PFSK-1 (cell line): ENCODE data around the gene DNAH6.

Source experiments
- FOXP2 ChIP-seq: optimal IDR thresholded peaks from 2 replicates; pipeline ENCODE3; 2011; ENCODE audit warnings: borderline replicate concordance, control low read depth, inconsistent platforms; ENCODE audit not compliant: insufficient read depth; ENCODE audit errors: extremely low read length, extremely low read depth
- POLR2AphosphoS5 ChIP-seq: IDR thresholded peaks from 2 replicates; pipeline ENCODE4 v1.6.1; 2012; ENCODE audit warnings: low read depth, mild to moderate bottlenecking, control low read depth, low read length, moderate library complexity
- SIN3A ChIP-seq: IDR thresholded peaks from 2 replicates; pipeline ENCODE4 v1.6.1; 2012; ENCODE audit warnings: mild to moderate bottlenecking, low read length, moderate library complexity, borderline replicate concordance; ENCODE audit not compliant: insufficient read depth
- TAF1 ChIP-seq: IDR thresholded peaks from 2 replicates; pipeline ENCODE4 v1.6.1; 2012; ENCODE audit warnings: low read length, control low read depth, borderline replicate concordance; ENCODE audit not compliant: insufficient read depth
- TF ChIP-seq, protein P1 (sequence below), 2 experiments: IDR thresholded peaks; 2 replicates each; pipeline versions ENCODE4 v1.6.1 to v1.8.0; 2011 to 2012; ENCODE audit warnings: low read depth in 2 of 2, low read length in 2 of 2, control low read depth in 1 of 2, inconsistent platforms in 1 of 2, mild to moderate bottlenecking in 1 of 2, moderate library complexity in 1 of 2; ENCODE audit not compliant: insufficient read depth in 1 of 2

Gene DNAH6

GRCh38 chr2:84811839-84812431 lies 295.6 kb downstream of the DNAH6 start:
- no peak for TF ChIP-seq POLR2AphosphoS5
- TF ChIP-seq, protein P1, sequence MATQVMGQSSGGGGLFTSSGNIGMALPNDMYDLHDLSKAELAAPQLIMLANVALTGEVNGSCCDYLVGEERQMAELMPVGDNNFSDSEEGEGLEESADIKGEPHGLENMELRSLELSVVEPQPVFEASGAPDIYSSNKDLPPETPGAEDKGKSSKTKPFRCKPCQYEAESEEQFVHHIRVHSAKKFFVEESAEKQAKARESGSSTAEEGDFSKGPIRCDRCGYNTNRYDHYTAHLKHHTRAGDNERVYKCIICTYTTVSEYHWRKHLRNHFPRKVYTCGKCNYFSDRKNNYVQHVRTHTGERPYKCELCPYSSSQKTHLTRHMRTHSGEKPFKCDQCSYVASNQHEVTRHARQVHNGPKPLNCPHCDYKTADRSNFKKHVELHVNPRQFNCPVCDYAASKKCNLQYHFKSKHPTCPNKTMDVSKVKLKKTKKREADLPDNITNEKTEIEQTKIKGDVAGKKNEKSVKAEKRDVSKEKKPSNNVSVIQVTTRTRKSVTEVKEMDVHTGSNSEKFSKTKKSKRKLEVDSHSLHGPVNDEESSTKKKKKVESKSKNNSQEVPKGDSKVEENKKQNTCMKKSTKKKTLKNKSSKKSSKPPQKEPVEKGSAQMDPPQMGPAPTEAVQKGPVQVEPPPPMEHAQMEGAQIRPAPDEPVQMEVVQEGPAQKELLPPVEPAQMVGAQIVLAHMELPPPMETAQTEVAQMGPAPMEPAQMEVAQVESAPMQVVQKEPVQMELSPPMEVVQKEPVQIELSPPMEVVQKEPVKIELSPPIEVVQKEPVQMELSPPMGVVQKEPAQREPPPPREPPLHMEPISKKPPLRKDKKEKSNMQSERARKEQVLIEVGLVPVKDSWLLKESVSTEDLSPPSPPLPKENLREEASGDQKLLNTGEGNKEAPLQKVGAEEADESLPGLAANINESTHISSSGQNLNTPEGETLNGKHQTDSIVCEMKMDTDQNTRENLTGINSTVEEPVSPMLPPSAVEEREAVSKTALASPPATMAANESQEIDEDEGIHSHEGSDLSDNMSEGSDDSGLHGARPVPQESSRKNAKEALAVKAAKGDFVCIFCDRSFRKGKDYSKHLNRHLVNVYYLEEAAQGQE (IDR thresholded peaks at IDR 0.05; ENCODE audit: insufficient read depth in 1 of 2, low read depth in 2 of 2, low read length in 2 of 2): peak in 1 of 2 experiments; percentile 75; a peak in 2 of 4 replicates

DNA sequence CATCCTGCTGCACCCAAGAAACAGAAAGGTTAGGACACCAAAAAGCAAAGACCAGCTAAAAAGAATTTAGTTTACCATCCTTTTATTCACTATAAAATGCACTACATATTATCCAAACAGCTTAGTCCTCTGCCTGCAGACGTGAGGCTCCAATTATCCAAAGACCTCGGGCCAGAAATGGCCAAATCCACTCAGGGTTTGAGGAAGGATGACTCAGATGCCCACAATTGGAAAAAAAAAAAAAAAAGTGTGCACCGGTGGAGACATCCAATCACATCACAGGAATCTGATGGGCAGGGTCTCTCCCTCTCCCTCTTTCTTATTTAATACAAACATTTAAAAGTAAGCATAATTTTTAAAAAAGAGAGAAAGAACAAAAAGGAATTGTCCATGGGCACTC lies 298.8 kb downstream of the DNAH6 start:
- TF ChIP-seq FOXP2: no peak
- TF ChIP-seq, protein P1 (IDR thresholded peaks at IDR 0.05; ENCODE audit: insufficient read depth in 1 of 2, low read depth in 2 of 2, low read length in 2 of 2): no peak
- no peak for TF ChIP-seq TAF1
- TF ChIP-seq POLR2AphosphoS5: no peak
- TF ChIP-seq SIN3A: no peak

GRCh38 chr2:84816426-84817026 lies 300.2 kb downstream of the DNAH6 start:
- TF ChIP-seq FOXP2 (no peak), SIN3A (no peak), POLR2AphosphoS5 (no peak), TAF1 (no peak)
- TF ChIP-seq, protein P1 (IDR thresholded peaks at IDR 0.05; ENCODE audit: insufficient read depth in 1 of 2, low read depth in 2 of 2, low read length in 2 of 2): no peak

DNA sequence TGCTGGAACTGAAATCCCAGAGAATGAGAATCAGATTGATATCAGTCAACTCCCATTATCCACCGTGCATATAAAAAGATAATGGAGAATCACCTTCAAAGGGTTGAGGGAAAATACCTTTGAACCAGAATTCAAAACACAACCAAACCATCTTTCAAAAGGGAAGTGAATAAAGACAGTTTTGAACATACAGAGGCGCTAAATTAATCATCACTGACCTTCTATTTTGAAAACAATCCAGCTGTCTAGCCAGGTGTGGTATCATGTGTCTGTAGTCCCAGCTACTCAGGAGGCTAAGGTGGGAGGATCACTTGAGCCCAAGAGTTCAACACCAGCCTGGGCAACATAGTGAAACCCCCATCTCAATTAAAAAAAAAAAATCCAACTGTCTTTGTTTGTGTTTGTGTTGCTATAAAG lies 300.9 kb downstream of the DNAH6 start:
- TF ChIP-seq FOXP2 (no peak), POLR2AphosphoS5 (no peak), SIN3A (no peak), TAF1 (no peak)
- TF ChIP-seq, protein P1 (IDR thresholded peaks at IDR 0.05; ENCODE audit: insufficient read depth in 1 of 2, low read depth in 2 of 2, low read length in 2 of 2): no peak

DNA sequence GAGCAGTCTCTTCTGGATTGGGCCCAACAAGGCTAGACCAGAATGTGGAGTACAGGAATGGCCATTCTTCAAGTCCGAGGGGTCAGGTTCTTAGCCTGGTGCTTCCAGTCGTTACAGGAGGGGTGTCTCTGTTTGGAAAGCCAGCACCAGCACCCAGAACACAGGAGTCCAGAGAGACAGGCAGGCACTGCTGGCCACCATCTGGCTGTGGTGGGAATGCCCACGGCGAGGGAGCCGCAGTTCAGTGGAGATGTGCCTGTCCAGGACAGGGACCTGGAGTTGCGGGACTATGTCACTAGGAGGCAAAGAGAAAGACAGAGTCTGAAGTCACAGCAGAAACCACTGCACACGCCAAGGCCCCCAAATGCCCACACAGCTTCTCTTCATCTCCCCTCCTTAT lies 305.5 kb downstream of the DNAH6 start:
- TF ChIP-seq POLR2AphosphoS5: no peak
- no peak for TF ChIP-seq TAF1
- TF ChIP-seq FOXP2: no peak
- TF ChIP-seq, protein P1 (IDR thresholded peaks at IDR 0.05; ENCODE audit: insufficient read depth in 1 of 2, low read depth in 2 of 2, low read length in 2 of 2): no peak
- TF ChIP-seq SIN3A: no peak
